OCI-LY1 (cell line): ENCODE measurements around the gene UBE2C.

ENCODE experiments used
- H2AFZ ChIP-seq: fragments of 200-600 bp; sonication (generic), shearing (Covaris generic); 2 replicates; pipeline ENCODE4 v1.6.0; 2014; ENCODE audit warnings: antibody characterized with exemption, mild to moderate bottlenecking, low read length
- H3F3A ChIP-seq: fragments of 200-600 bp; sonication (generic), shearing (Covaris generic); 2 replicates; pipeline ENCODE4 v1.6.0; 2014; ENCODE audit warnings: mild to moderate bottlenecking, antibody characterized with exemption, low read length, moderate library complexity; ENCODE audit not compliant: insufficient read depth
- H3K27ac ChIP-seq: fragments of 200-600 bp; sonication (generic); 2 replicates; pipeline ENCODE4 v1.5.1; 2014; ENCODE audit warnings: low read length, mixed run types, mild to moderate bottlenecking, low read depth; ENCODE audit not compliant: poor library complexity, severe bottlenecking
- H3K27me3 ChIP-seq: fragments of 200-600 bp; sonication (generic); 2 replicates; pipeline ENCODE4 v1.6.0; 2014; ENCODE audit warnings: antibody characterized with exemption, mild to moderate bottlenecking, low read length, moderate library complexity; ENCODE audit not compliant: insufficient read depth
- H3K36me3 ChIP-seq: fragments of 200-600 bp; sonication (generic); 2 replicates; pipeline ENCODE4 v1.6.1; 2014; ENCODE audit warnings: mild to moderate bottlenecking, antibody characterized with exemption, low read length, moderate library complexity, mixed read lengths; ENCODE audit not compliant: insufficient read depth
- H3K4me1 ChIP-seq: fragments of 200-600 bp; sonication (generic); 2 replicates; pipeline ENCODE4 v1.5.1; 2014; ENCODE audit warnings: mild to moderate bottlenecking, low read length, moderate library complexity; ENCODE audit not compliant: insufficient read depth, severe bottlenecking
- H3K4me2 ChIP-seq: fragments of 200-600 bp; sonication (generic), shearing (Covaris generic); 2 replicates; pipeline ENCODE4 v1.6.1; 2014; ENCODE audit warnings: low read length
- H3K4me3 ChIP-seq: fragments of 200-600 bp; sonication (generic); 2 replicates; pipeline ENCODE4 v1.5.1; 2014; ENCODE audit warnings: low read length, low read depth, mild to moderate bottlenecking, mixed read lengths; ENCODE audit not compliant: poor library complexity, severe bottlenecking
- H3K79me2 ChIP-seq: fragments of 200-600 bp; shearing (Covaris generic); 2 replicates; pipeline ENCODE4 v1.6.1; 2016; ENCODE audit warnings: mixed run types, low read length, mixed read lengths; ENCODE audit not compliant: insufficient read depth
- H3K9ac ChIP-seq: fragments of 200-600 bp; sonication (generic), shearing (Covaris generic); 2 replicates; pipeline ENCODE4 v1.6.1; 2014; ENCODE audit warnings: mild to moderate bottlenecking, low read length, mixed read lengths
- H3K9me2 ChIP-seq: fragments of 200-600 bp; sonication (generic), shearing (Covaris generic); 2 replicates; pipeline ENCODE4 v1.6.1; 2014; ENCODE audit warnings: low read depth, mild to moderate bottlenecking, low read length, mixed read lengths
- H3K9me3 ChIP-seq: fragments of 200-600 bp; shearing (Covaris generic); 2 replicates; pipeline ENCODE4 v1.6.1; 2014; ENCODE audit warnings: low read length, mixed read lengths
- H4K20me1 ChIP-seq: fragments of 200-600 bp; sonication (generic), shearing (Covaris generic); 2 replicates; pipeline ENCODE4 v1.6.0; 2016; ENCODE audit warnings: mild to moderate bottlenecking, low read length; ENCODE audit not compliant: insufficient read depth
- EZH2 ChIP-seq: fragments of 200-600 bp; sonication (generic), shearing (Covaris generic); IDR thresholded peaks from 2 replicates; pipeline ENCODE4 v1.8.0; 2017; ENCODE audit warnings: borderline replicate concordance, mixed run types, mild to moderate bottlenecking, antibody characterized with exemption, low read length, moderate library complexity, mixed read lengths
- TF ChIP-seq, protein P1 (sequence below): fragments of 200-600 bp; sonication (generic), shearing (Covaris generic); IDR thresholded peaks from 2 replicates; pipeline ENCODE4 v1.5.1; 2017; ENCODE audit warnings: mild to moderate bottlenecking, antibody characterized with exemption, low read length, moderate library complexity, mixed read lengths

UBE2C gene

DNA sequence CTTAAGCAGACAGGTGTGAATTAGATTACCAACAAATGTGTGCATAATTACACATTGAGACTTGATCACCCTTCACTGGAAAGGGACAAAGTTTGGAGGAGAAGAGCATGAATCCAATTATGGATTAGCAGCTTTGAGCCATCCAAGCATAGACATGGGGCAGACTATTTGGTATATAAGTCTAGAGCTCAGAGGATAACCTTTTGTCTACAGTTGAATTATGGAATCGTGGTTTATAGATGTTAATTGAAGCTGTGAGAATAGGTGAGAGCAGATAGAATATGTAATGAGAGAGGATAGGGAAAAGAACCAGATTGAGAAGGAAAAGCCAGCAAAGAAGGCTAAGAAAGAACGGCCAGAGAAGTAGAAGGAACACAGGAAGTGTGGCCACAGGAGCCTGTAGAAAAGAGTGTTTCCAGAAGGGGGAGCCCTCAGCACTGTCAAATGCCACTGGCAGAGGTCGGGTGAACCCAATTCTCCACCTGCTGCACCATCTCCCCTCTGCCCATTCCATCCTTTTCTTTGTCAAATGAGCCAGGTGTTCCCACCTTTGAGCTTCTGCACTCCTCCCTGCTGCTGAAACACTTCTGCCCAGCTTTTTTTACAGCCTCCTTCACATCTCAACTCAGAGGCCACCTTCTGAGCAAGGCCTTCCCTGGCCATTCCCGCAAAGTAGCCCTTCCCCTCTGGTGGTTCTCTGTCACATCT, 13.4 kb upstream of the UBE2C start:
- Histone ChIP-seq H4K20me1 (no peaks in the 10 kb centered on the region), H3K9ac (no peak overlapping the region), H3K4me3 (no peak overlapping the region), H3K79me2 (no peaks in the 10 kb centered on the region), H3F3A (no peaks in the 10 kb centered on the region), H3K9me3 (no peaks in the 10 kb centered on the region), H3K4me2 (no peak overlapping the region), H3K27me3 (no peaks in the 10 kb centered on the region), H3K36me3 (peaks cover 61% of the 10 kb centered on the region), H3K9me2 (no peaks in the 10 kb centered on the region), H2AFZ (no peak overlapping the region), H3K27ac (no peak overlapping the region), H3K4me1 (no peaks in the 10 kb centered on the region)
- no peak for TF ChIP-seq EZH2
- TF ChIP-seq, protein P1, sequence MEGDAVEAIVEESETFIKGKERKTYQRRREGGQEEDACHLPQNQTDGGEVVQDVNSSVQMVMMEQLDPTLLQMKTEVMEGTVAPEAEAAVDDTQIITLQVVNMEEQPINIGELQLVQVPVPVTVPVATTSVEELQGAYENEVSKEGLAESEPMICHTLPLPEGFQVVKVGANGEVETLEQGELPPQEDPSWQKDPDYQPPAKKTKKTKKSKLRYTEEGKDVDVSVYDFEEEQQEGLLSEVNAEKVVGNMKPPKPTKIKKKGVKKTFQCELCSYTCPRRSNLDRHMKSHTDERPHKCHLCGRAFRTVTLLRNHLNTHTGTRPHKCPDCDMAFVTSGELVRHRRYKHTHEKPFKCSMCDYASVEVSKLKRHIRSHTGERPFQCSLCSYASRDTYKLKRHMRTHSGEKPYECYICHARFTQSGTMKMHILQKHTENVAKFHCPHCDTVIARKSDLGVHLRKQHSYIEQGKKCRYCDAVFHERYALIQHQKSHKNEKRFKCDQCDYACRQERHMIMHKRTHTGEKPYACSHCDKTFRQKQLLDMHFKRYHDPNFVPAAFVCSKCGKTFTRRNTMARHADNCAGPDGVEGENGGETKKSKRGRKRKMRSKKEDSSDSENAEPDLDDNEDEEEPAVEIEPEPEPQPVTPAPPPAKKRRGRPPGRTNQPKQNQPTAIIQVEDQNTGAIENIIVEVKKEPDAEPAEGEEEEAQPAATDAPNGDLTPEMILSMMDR = peak; percentile 75; the same call in 1 of the 2 replicates

DNA sequence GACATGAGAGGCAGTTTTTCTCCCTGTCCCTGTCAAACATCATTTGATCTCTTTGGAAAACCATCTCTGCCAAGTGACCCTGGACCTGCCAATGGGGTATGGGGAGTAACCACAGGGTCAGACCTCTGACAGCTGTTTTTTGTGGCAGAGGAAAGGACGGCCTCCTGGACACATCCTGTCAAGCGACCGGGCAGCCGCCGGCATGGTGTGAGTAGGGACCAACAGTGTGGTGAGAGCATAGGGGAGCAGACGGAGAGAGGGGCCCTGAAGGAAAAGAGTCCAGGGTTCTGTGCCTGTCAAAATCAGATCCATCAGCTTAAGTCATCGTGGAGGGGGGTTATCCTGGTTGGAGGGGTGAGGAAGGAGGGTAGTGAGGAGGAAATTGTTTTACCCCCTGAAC, 10.6 kb upstream of the UBE2C start:
- H3K36me3 ChIP-seq = peaks cover 62% of the 10 kb centered on the region
- H3K79me2 ChIP-seq = no peaks in the 10 kb centered on the region
- no peaks in the 10 kb centered on the region for H3K4me1 ChIP-seq
- H3K9me3 ChIP-seq = no peaks in the 10 kb centered on the region
- no peaks in the 10 kb centered on the region for H3K9me2 ChIP-seq
- no peak overlapping the region for H2AFZ ChIP-seq
- no peaks in the 10 kb centered on the region for H3K27me3 ChIP-seq
- H3F3A ChIP-seq = no peaks in the 10 kb centered on the region
- no peak for TF ChIP-seq EZH2
- TF ChIP-seq, protein P1 = no peak
- H3K4me3 ChIP-seq = no peak overlapping the region
- H3K9ac ChIP-seq = no peak overlapping the region
- H3K27ac ChIP-seq = no peak overlapping the region
- no peaks in the 10 kb centered on the region for H4K20me1 ChIP-seq
- H3K4me2 ChIP-seq = no peak overlapping the region

DNA sequence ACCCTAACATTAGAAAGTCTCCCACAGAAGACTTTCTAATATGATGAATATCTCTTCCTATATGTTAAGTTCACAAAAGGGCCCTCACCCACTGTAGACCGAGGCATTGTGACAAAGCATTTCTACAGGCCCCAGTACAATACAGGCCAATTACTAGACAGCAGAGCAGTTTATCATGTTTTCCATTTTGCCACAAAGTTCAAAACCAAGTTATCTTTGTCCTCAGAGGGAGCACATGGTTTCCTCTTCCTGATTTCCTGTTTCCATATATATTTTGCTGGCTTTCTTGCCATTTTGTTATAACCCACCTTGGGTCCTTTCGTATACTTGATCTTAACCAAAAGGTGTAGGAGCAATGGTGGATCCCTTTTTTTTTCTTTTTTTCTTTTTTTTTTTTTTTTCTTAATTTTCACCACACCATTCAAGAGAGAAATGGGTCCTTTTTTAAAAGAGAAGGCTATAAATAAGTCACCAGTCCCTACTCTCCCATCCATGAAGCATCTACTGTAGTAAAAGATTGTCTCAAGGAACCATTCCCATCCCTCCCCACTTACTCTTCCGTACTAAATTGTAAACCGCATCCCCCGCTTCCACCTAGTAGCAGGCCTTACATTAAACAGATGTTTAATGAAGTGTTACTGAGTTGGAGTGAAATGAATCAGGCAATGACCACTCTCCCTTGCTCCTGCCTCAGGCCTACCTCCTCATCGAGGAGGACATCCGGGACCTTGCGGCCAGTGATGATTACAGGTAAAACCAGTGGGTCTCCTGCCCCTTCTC, 2.1 kb upstream of the UBE2C start:
- no peak overlapping the region for H3K27ac ChIP-seq
- no peak for TF ChIP-seq EZH2
- TF ChIP-seq, protein P1 = no peak

More for the DNA sequence above, 2.1 kb upstream of the UBE2C start:
- Histone ChIP-seq H3K4me3 (no peak overlapping the region), H3K9ac (no peak overlapping the region), H3K9me3 (peaks cover 6% of the 10 kb centered on the region), H2AFZ (no peak overlapping the region), H3K9me2 (no peaks in the 10 kb centered on the region), H4K20me1 (no peaks in the 10 kb centered on the region), H3K27me3 (no peaks in the 10 kb centered on the region), H3K79me2 (peaks cover 10% of the 10 kb centered on the region; the same call in 1 of the 2 replicates), H3K36me3 (peaks cover 77% of the 10 kb centered on the region), H3F3A (peaks cover 4% of the 10 kb centered on the region; the same call in 1 of the 2 replicates), H3K4me2 (no peak overlapping the region), H3K4me1 (peaks cover 11% of the 10 kb centered on the region)
